GM23338 (cell line): ENCODE measurements around the gene RAMACL. TPM values are rescaled to one million over a fixed set of nuclear protein-coding genes. Genes with fewer than 3 reads are reported as not detected.

Experiments
- ATAC-seq: fragments of 200-7000 bp; cut with Tn5 transposase; 3 replicates; pipeline ENCODE4 v1.9.1; 2020
- DNase-seq: peaks from one replicate; pipeline ENCODE4 v3.0.0-alpha.2; 2015; ENCODE audit warnings: low spot score
- H2AFZ ChIP-seq: fragments of 200-600 bp; sonication (generic); 2 replicates; pipeline ENCODE4 v1.8.0; 2016; ENCODE audit warnings: antibody characterized with exemption, mild to moderate bottlenecking, moderate library complexity
- H3F3A ChIP-seq: fragments of 200-600 bp; sonication (generic); replicated peaks from 2 replicates; pipeline ENCODE4 v1.8.0; 2017; ENCODE audit warnings: antibody characterized with exemption, mixed run types, low read depth
- H3K27ac ChIP-seq: fragments of 200-600 bp; sonication (generic); 2 replicates; pipeline ENCODE4 v1.6.1; 2016; ENCODE audit warnings: low read depth
- H3K27me3 ChIP-seq: fragments of 200-600 bp; sonication (generic); 2 replicates; pipeline ENCODE4 v1.8.0; 2016; ENCODE audit warnings: mild to moderate bottlenecking, mixed run types, moderate library complexity; ENCODE audit not compliant: insufficient read depth
- H3K36me3 ChIP-seq: fragments of 200-600 bp; sonication (generic); 2 replicates; pipeline ENCODE4 v1.8.0; 2016; ENCODE audit warnings: mild to moderate bottlenecking; ENCODE audit not compliant: insufficient read depth
- H3K4me1 ChIP-seq: fragments of 200-600 bp; sonication (generic); 2 replicates; pipeline ENCODE4 v1.8.0; 2016; ENCODE audit warnings: mild to moderate bottlenecking, moderate library complexity; ENCODE audit not compliant: insufficient read depth
- H3K4me2 ChIP-seq: fragments of 200-600 bp; sonication (generic); 2 replicates; pipeline ENCODE4 v1.7.1; 2017; ENCODE audit warnings: mixed run types
- H3K4me3 ChIP-seq: fragments of 200-600 bp; sonication (generic); 2 replicates; pipeline ENCODE4 v1.6.1; 2016; ENCODE audit warnings: mixed run types
- H3K79me2 ChIP-seq: fragments of 200-600 bp; sonication (generic); replicated peaks from 2 replicates; pipeline ENCODE4 v1.8.0; 2017; ENCODE audit warnings: mild to moderate bottlenecking; ENCODE audit not compliant: insufficient read depth
- H3K9me2 ChIP-seq: fragments of 200-600 bp; sonication (generic); 2 replicates; pipeline ENCODE4 v1.8.0; 2017; ENCODE audit not compliant: insufficient read depth
- H4K20me1 ChIP-seq: fragments of 200-600 bp; sonication (generic); replicated peaks from 2 replicates; pipeline ENCODE4 v1.8.0; 2017; ENCODE audit warnings: mild to moderate bottlenecking; ENCODE audit not compliant: insufficient read depth
- H3K27ac Mint-ChIP-seq: 2 replicates; pipeline ENCODE4 v1.8.0; 2020; ENCODE audit warnings: inconsistent platforms, mild to moderate bottlenecking, moderate library complexity, mixed read lengths
- H3K27me3 Mint-ChIP-seq: 3 replicates; pipeline ENCODE4 v1.8.0; 2022; ENCODE audit warnings: low read depth, mild to moderate bottlenecking, moderate library complexity, mixed read lengths, inconsistent platforms; ENCODE audit not compliant: insufficient read depth, poor library complexity
- H3K36me3 Mint-ChIP-seq: 3 replicates; pipeline ENCODE4 v1.8.0; 2021; ENCODE audit warnings: low read depth, mild to moderate bottlenecking, inconsistent platforms, moderate library complexity, mixed read lengths
- H3K4me1 Mint-ChIP-seq: 3 replicates; pipeline ENCODE4 v1.8.0; 2020; ENCODE audit warnings: mild to moderate bottlenecking, inconsistent platforms, mixed read lengths
- H3K4me3 Mint-ChIP-seq: 3 replicates; pipeline ENCODE4 v1.8.0; 2021; ENCODE audit warnings: moderate library complexity, mild to moderate bottlenecking, inconsistent platforms, mixed read lengths
- H3K9me3 Mint-ChIP-seq: 3 replicates; pipeline ENCODE4 v1.8.0; 2020; ENCODE audit warnings: moderate library complexity, mild to moderate bottlenecking, inconsistent platforms, mixed read lengths
- CREB1 ChIP-seq: fragments of 250-450 bp; sonication (Bioruptor Pico); IDR thresholded peaks from 2 replicates; pipeline ENCODE4 v1.5.0; 2020; ENCODE audit warnings: low read depth, mild to moderate bottlenecking, moderate library complexity
- CTCF ChIP-seq, 2 experiments: fragments of 200-600 bp in 1 of 2; sonication (generic) in 1 of 2; conservative IDR thresholded peaks; 2 replicates each; pipeline versions ENCODE4 v1.5.1 to v1.6.1; 2016 to 2017; ENCODE audit warnings: antibody characterized with exemption in 2 of 2, low read depth in 2 of 2, mild to moderate bottlenecking in 2 of 2, moderate library complexity in 1 of 2
- ETS1 ChIP-seq: IDR thresholded peaks from 2 replicates; pipeline ENCODE4 v1.6.1; 2016; ENCODE audit warnings: antibody characterized with exemption
- EZH2phosphoT487 ChIP-seq: fragments of 200-600 bp; sonication (generic); IDR thresholded peaks from one replicate; pipeline ENCODE4 v1.8.1; 2018; ENCODE audit warnings: antibody characterized with exemption; ENCODE audit not compliant: unreplicated experiment
- JUNB ChIP-seq: IDR thresholded peaks from one replicate; pipeline ENCODE4 v1.6.1; 2016; ENCODE audit warnings: antibody characterized with exemption; ENCODE audit not compliant: unreplicated experiment
- NANOG ChIP-seq: IDR thresholded peaks from 2 replicates; pipeline ENCODE4 v1.6.1; 2016; ENCODE audit warnings: antibody characterized with exemption, borderline replicate concordance
- POLR2AphosphoS5 ChIP-seq: IDR thresholded peaks from 2 replicates; pipeline ENCODE4 v1.6.1; 2016; ENCODE audit warnings: antibody characterized with exemption, low read depth
- STAT1 ChIP-seq: IDR thresholded peaks from one replicate; pipeline ENCODE4 v1.6.1; 2016; ENCODE audit warnings: antibody characterized with exemption; ENCODE audit not compliant: unreplicated experiment
- ZNF331 ChIP-seq: fragments of 250-450 bp; sonication (Bioruptor Pico); IDR thresholded peaks from 2 replicates; pipeline ENCODE4 v1.5.0; 2020; ENCODE audit warnings: low read depth, mild to moderate bottlenecking, moderate library complexity
- polyA plus RNA-seq: library from polyadenylated mRNA; unstranded; fragments of >200 nt; fragmentation: Nextera tagmentation; extraction: Ambion mirVana; gene quantifications from 2 replicates; pipeline ENCODE4 v1.2.1, GENCODE V29; 2016
- total RNA-seq: library from RNA; depleted of rRNA; stranded (reverse); fragments of >200 nt; shearing (Covaris generic); gene quantifications from 2 replicates; pipeline ENCODE4 v1.2.3, GENCODE V29; 2014
- TF ChIP-seq, protein P1 (sequence below): IDR thresholded peaks from one replicate; pipeline ENCODE4 v1.6.1; 2018; ENCODE audit warnings: antibody characterized with exemption; ENCODE audit not compliant: unreplicated experiment

Gene RAMACL
- total and polyA plus RNA-seq, 2 experiments from 2014 or later = 0.61 to 4.0 TPM

DNA sequence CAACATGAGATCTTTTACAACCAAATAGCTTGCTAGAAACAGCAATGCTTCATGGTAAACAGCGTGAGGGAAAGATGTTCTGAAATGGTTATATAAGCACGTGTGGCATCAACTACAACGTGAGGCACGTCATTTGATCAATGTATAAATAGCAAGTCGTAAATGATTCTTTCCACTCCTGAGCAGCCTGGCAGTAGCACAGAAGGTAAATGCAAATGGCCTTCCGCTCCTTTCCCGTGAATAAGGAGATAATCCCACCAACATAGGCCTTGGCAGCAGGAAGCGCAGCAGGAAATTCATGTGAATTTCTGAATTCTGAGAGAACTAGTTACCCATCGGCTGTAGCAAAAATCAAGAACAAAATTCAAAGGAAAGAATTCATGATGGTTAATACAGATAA, 23.6 kb upstream of the RAMACL start:
- H3K4me3 ChIP-seq = no peak overlapping the region
- no peaks in the 10 kb centered on the region for H3K9me2 ChIP-seq
- no peaks in the 10 kb centered on the region for H3K9me3 Mint-ChIP-seq
- no peaks in the 10 kb centered on the region for H3F3A ChIP-seq
- peaks cover 55% of the 10 kb centered on the region for H3K4me1 Mint-ChIP-seq
- DNase-seq (no peak), ATAC-seq (no peak)
- peaks cover 13% of the 10 kb centered on the region for H3K4me1 ChIP-seq
- peaks cover 9% of the 10 kb centered on the region for H3K27me3 Mint-ChIP-seq
- TF ChIP-seq JUNB (no peak), CTCF (conservative IDR thresholded peaks at IDR 0.05; ENCODE audit: low read depth in 2 of 2) (no peak), EZH2phosphoT487 (no peak), ETS1 (no peak), POLR2AphosphoS5 (no peak)
- no peaks in the 10 kb centered on the region for H3K36me3 ChIP-seq
- H3K27me3 ChIP-seq = no peaks in the 10 kb centered on the region
- no peak overlapping the region for H3K4me3 Mint-ChIP-seq
- no peak overlapping the region for H3K27ac ChIP-seq
- H3K4me2 ChIP-seq = no peak overlapping the region
- H3K27ac Mint-ChIP-seq = no peak overlapping the region
- peaks cover 91% of the 10 kb centered on the region for H3K79me2 ChIP-seq
- no peaks in the 10 kb centered on the region; the same call in 1 of the 3 replicates for H3K36me3 Mint-ChIP-seq
- no peak overlapping the region for H2AFZ ChIP-seq
- peaks cover 14% of the 10 kb centered on the region for H4K20me1 ChIP-seq

DNA sequence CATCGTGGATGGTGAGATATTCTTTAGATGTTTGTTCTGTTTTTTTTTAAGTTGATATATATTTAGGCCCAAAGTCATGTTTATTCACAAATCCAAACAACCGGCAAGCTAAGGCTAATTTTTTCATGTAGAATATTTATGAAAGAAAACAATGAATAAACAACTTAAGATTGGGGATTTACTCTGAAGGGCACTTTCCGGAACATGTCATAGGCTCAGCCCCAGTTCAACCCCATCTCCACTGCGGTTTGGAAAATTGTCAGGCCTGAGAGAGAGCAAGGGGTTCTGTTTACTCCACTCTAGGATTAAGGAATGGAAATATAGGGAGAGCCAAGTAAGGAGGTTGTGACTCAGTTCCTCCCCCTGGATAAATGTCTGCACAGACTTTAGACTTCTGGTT, 22.3 kb upstream of the RAMACL start:
- Mint-ChIP-seq H3K36me3 (no peaks in the 10 kb centered on the region; the same call in 2 of the 3 replicates), H3K27me3 (peaks cover 5% of the 10 kb centered on the region), H3K4me3 (no peak overlapping the region), H3K9me3 (no peaks in the 10 kb centered on the region), H3K4me1 (peaks cover 46% of the 10 kb centered on the region), H3K27ac (no peak overlapping the region)
- ATAC-seq (no peak), DNase-seq (no peak)
- peaks cover 14% of the 10 kb centered on the region for H4K20me1 ChIP-seq
- no peaks in the 10 kb centered on the region for H3F3A ChIP-seq
- H2AFZ ChIP-seq = no peak overlapping the region
- H3K9me2 ChIP-seq = no peaks in the 10 kb centered on the region
- no peak overlapping the region for H3K27ac ChIP-seq
- H3K4me1 ChIP-seq = 0 out of 2 replicates have a peak, but pooled peaks cover 8% of the 10 kb centered on the region
- H3K36me3 ChIP-seq = no peaks in the 10 kb centered on the region
- H3K79me2 ChIP-seq = peaks cover 93% of the 10 kb centered on the region
- no peaks in the 10 kb centered on the region for H3K27me3 ChIP-seq
- H3K4me3 ChIP-seq = no peak overlapping the region
- H3K4me2 ChIP-seq = no peak overlapping the region
- no peak for TF ChIP-seq NANOG
- TF ChIP-seq, protein P1, sequence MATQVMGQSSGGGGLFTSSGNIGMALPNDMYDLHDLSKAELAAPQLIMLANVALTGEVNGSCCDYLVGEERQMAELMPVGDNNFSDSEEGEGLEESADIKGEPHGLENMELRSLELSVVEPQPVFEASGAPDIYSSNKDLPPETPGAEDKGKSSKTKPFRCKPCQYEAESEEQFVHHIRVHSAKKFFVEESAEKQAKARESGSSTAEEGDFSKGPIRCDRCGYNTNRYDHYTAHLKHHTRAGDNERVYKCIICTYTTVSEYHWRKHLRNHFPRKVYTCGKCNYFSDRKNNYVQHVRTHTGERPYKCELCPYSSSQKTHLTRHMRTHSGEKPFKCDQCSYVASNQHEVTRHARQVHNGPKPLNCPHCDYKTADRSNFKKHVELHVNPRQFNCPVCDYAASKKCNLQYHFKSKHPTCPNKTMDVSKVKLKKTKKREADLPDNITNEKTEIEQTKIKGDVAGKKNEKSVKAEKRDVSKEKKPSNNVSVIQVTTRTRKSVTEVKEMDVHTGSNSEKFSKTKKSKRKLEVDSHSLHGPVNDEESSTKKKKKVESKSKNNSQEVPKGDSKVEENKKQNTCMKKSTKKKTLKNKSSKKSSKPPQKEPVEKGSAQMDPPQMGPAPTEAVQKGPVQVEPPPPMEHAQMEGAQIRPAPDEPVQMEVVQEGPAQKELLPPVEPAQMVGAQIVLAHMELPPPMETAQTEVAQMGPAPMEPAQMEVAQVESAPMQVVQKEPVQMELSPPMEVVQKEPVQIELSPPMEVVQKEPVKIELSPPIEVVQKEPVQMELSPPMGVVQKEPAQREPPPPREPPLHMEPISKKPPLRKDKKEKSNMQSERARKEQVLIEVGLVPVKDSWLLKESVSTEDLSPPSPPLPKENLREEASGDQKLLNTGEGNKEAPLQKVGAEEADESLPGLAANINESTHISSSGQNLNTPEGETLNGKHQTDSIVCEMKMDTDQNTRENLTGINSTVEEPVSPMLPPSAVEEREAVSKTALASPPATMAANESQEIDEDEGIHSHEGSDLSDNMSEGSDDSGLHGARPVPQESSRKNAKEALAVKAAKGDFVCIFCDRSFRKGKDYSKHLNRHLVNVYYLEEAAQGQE = no peak
- no peak for TF ChIP-seq ZNF331 (CRISPR knock-in tag)
- TF ChIP-seq CTCF (conservative IDR thresholded peaks at IDR 0.05; ENCODE audit: low read depth in 2 of 2) = no peak
- no peak for TF ChIP-seq CREB1
- TF ChIP-seq POLR2AphosphoS5 = no peak
- no peak for TF ChIP-seq STAT1
